HEK293 (cell line): Measurements from ENCODE around the gene IPO11.

Source experiments
- CTCF ChIA-PET: fragments of 350-600 bp; formaldehyde crosslinking; extraction: SDS; loops from one replicate; lab custom pipeline; 2021; ENCODE audit warnings: antibody characterized with exemption; lab: Yijun Ruan, JAX
- POLR2A ChIA-PET: fragments of 300-600 bp; formaldehyde crosslinking; extraction: SDS; loops from one replicate; lab custom pipeline; 2020; ENCODE audit warnings: antibody characterized with exemption, inconsistent platforms; lab: Yijun Ruan, JAX
- H3K27ac ChIP-seq: fragments of 200-500 bp; sonication (Bioruptor generic); 2 replicates; pipeline ENCODE4 v1.5.1; 2014; ENCODE audit warnings: low read depth, low read length, control low read depth, inconsistent platforms; ENCODE audit errors: extremely low read depth
- H3K36me3 ChIP-seq, 2 experiments: fragments of 200-500 bp in 1 of 2; sonication (Bioruptor generic) in 1 of 2; 1 replicate in 1 of 2; 2 replicates in 1 of 2; pipeline ENCODE4 v1.5.1; 2014 to 2017; ENCODE audit warnings: inconsistent platforms in 2 of 2, low read length in 2 of 2; ENCODE audit not compliant: control insufficient read depth in 2 of 2, insufficient read depth in 1 of 2
- H3K4me1 ChIP-seq: fragments of 200-500 bp; sonication (Bioruptor generic); 2 replicates; pipeline ENCODE4 v1.5.1; 2014; ENCODE audit warnings: mild to moderate bottlenecking, low read length, inconsistent platforms; ENCODE audit not compliant: control insufficient read depth, insufficient read depth
- H3K4me3 ChIP-seq: 2 replicates; pipeline ENCODE4 v1.5.1; 2011; ENCODE audit warnings: low read depth, mild to moderate bottlenecking, control low read depth, low read length, moderate library complexity
- H3K9me3 ChIP-seq: fragments of 200-500 bp; sonication (Bioruptor generic); 2 replicates; pipeline ENCODE4 v1.5.1; 2014; ENCODE audit warnings: low read depth, low read length, inconsistent platforms; ENCODE audit not compliant: control insufficient read depth, insufficient read depth
- KLF7 ChIP-seq: fragments of 450-650 bp; formaldehyde crosslinking; IDR thresholded peaks from 2 replicates; pipeline ENCODE4 v1.5.1; 2016; ENCODE audit warnings: missing biosample characterization, missing genetic modification characterization, borderline replicate concordance
- SALL2 ChIP-seq: fragments of 450-650 bp; formaldehyde crosslinking; IDR thresholded peaks from 2 replicates; pipeline ENCODE4 v1.5.0; 2017; ENCODE audit warnings: missing biosample characterization, mild to moderate bottlenecking, missing genetic modification characterization, borderline replicate concordance
- SCRT2 ChIP-seq: fragments of 450-650 bp; formaldehyde crosslinking; IDR thresholded peaks from 2 replicates; pipeline ENCODE4 v1.5.1; 2016; ENCODE audit warnings: missing biosample characterization, missing genetic modification characterization
- TRIM28 ChIP-seq: IDR thresholded peaks from 2 replicates; pipeline ENCODE4 v1.6.1; 2011; ENCODE audit warnings: low read length, control low read depth, borderline replicate concordance
- WT1 ChIP-seq: fragments of 450-650 bp; formaldehyde crosslinking; IDR thresholded peaks from 2 replicates; pipeline ENCODE4 v1.5.1; 2016; ENCODE audit warnings: missing biosample characterization, missing genetic modification characterization
- ZBTB26 ChIP-seq: fragments of 450-650 bp; formaldehyde crosslinking; optimal IDR thresholded peaks from 2 replicates; pipeline ENCODE3; 2016; ENCODE audit warnings: missing biosample characterization, mild to moderate bottlenecking, missing genetic modification characterization
- ZBTB44 ChIP-seq: fragments of 450-650 bp; IDR thresholded peaks from 2 replicates; pipeline ENCODE4 v1.5.1; 2018; ENCODE audit warnings: missing biosample characterization, mild to moderate bottlenecking, missing genetic modification characterization
- ZNF26 ChIP-seq: fragments of 450-650 bp; formaldehyde crosslinking; IDR thresholded peaks from 2 replicates; pipeline ENCODE4 v1.5.1; 2016; ENCODE audit warnings: missing biosample characterization, missing genetic modification characterization
- ZNF280D ChIP-seq: fragments of 450-650 bp; formaldehyde crosslinking; IDR thresholded peaks from 2 replicates; pipeline ENCODE4 v1.5.1; 2016; ENCODE audit warnings: missing biosample characterization, missing genetic modification characterization
- ZNF292 ChIP-seq: fragments of 450-650 bp; formaldehyde crosslinking; IDR thresholded peaks from 2 replicates; pipeline ENCODE4 v1.5.1; 2016; ENCODE audit warnings: low read depth, missing biosample characterization, missing genetic modification characterization, borderline replicate concordance
- ZNF302 ChIP-seq: fragments of 450-650 bp; formaldehyde crosslinking; IDR thresholded peaks from 2 replicates; pipeline ENCODE4 v1.5.1; 2016; ENCODE audit warnings: missing biosample characterization, missing genetic modification characterization, low read depth
- ZNF341 ChIP-seq: fragments of 450-650 bp; formaldehyde crosslinking; IDR thresholded peaks from 2 replicates; pipeline ENCODE4; 2016; ENCODE audit warnings: low read depth, missing biosample characterization, missing genetic modification characterization
- ZNF521 ChIP-seq: fragments of 450-650 bp; formaldehyde crosslinking; IDR thresholded peaks from 2 replicates; pipeline ENCODE4 v1.5.1; 2017; ENCODE audit warnings: missing biosample characterization, mild to moderate bottlenecking, missing genetic modification characterization
- ZNF544 ChIP-seq: fragments of 450-650 bp; formaldehyde crosslinking; IDR thresholded peaks from 2 replicates; pipeline ENCODE4 v1.5.0; 2017; ENCODE audit warnings: missing biosample characterization, missing genetic modification characterization
- ZNF571 ChIP-seq: fragments of 450-650 bp; formaldehyde crosslinking; IDR thresholded peaks from 2 replicates; pipeline ENCODE4 v1.5.0; 2017; ENCODE audit warnings: missing biosample characterization, missing genetic modification characterization
- ZNF610 ChIP-seq: fragments of 450-650 bp; formaldehyde crosslinking; IDR thresholded peaks from 2 replicates; pipeline ENCODE4 v1.5.1; 2016; ENCODE audit warnings: missing biosample characterization, missing genetic modification characterization, borderline replicate concordance
- ZNF621 ChIP-seq: fragments of 450-650 bp; formaldehyde crosslinking; IDR thresholded peaks from 2 replicates; pipeline ENCODE4 v1.5.1; 2017; ENCODE audit warnings: missing biosample characterization, missing genetic modification characterization
- ZNF664 ChIP-seq: fragments of 450-650 bp; formaldehyde crosslinking; IDR thresholded peaks from 2 replicates; pipeline ENCODE4 v1.5.1; 2016; ENCODE audit warnings: missing biosample characterization, missing genetic modification characterization
- ZSCAN16 ChIP-seq: fragments of 450-650 bp; formaldehyde crosslinking; IDR thresholded peaks from 2 replicates; pipeline ENCODE4 v1.5.1; 2016; ENCODE audit warnings: missing biosample characterization, missing genetic modification characterization

IPO11 gene

GRCh38 chr5:62576570-62577170 is 164.1 kb downstream of the IPO11 start:
- Histone ChIP-seq H3K27ac (no peak overlapping the region), H3K9me3 (no peaks in the 10 kb centered on the region), H3K36me3 (peaks cover 0 to 5% of the 10 kb centered on the region in 2 experiments; a peak in 1 of 3 replicates), H3K4me3 (no peak overlapping the region), H3K4me1 (peaks cover 8% of the 10 kb centered on the region; the same call in 1 of the 2 replicates)
- ChIA-PET POLR2A (no interaction called here), CTCF (no interaction called here)
- no peak for TF ChIP-seq WT1 (tag by site-specific recombination)
- no peak for TF ChIP-seq ZNF280D (tag by site-specific recombination)
- TF ChIP-seq SALL2: no peak
- no peak for TF ChIP-seq TRIM28
- TF ChIP-seq ZNF610 (tag by site-specific recombination): no peak
- no peak for TF ChIP-seq ZNF292 (tag by site-specific recombination)
- TF ChIP-seq ZNF621 (tag by site-specific recombination): no peak
- TF ChIP-seq SCRT2 (tag by site-specific recombination): no peak
- no peak for TF ChIP-seq ZBTB26 (tag by site-specific recombination)
- TF ChIP-seq ZBTB44: no peak
- TF ChIP-seq ZNF26 (tag by site-specific recombination): no peak
- TF ChIP-seq KLF7 (tag by site-specific recombination): no peak
- no peak for TF ChIP-seq ZNF544 (tag by site-specific recombination)
- no peak for TF ChIP-seq ZNF521 (tag by site-specific recombination)
- TF ChIP-seq ZNF664 (tag by site-specific recombination): no peak
- TF ChIP-seq ZNF302 (tag by site-specific recombination): no peak
- no peak for TF ChIP-seq ZNF341 (tag by site-specific recombination)
- TF ChIP-seq ZSCAN16 (tag by site-specific recombination): no peak

- peaks cover 0 to 5% of the 10 kb centered on the region in 2 experiments; a peak in 1 of 3 replicates for H3K36me3 ChIP-seq
- POLR2A ChIA-PET: no interaction called here
- no peak overlapping the region for H3K4me3 ChIP-seq
Measured at GRCh38 chr5:62577488-62577887, 164.9 kb downstream of the IPO11 start.

More at GRCh38 chr5:62577488-62577887, 164.9 kb downstream of the IPO11 start:
- TF ChIP-seq ZNF571 (tag by site-specific recombination): no peak
- TF ChIP-seq, all 188 proteins: peak for 0
- Histone ChIP-seq H3K9me3 (no peaks in the 10 kb centered on the region), H3K4me1 (peaks cover 8% of the 10 kb centered on the region; the same call in 1 of the 2 replicates), H3K27ac (no peak overlapping the region)
- CTCF ChIA-PET: interaction anchor here (1.1 kb wide), 1 partner anchor 10 kb away, joined by 3 read pairs; no protein-coding TSS in a partner anchor
